Large intestine (tissue), 12 donors: ENCODE results near the gene WDR7. TPM values are rescaled to one million over a fixed set of nuclear protein-coding genes. Genes with fewer than 3 reads are reported as not detected.

Source experiments
- DNase-seq, 2 donors: peaks; one replicate each; pipeline versions ENCODE4 v3.0.0 to v3.0.0-alpha.2; 2013
- H3K27ac ChIP-seq: one replicate; pipeline ENCODE4 v1.5.1; 2013; ENCODE audit warnings: low read length
- H3K27me3 ChIP-seq: 2 replicates; pipeline ENCODE4 v1.6.1; 2013; ENCODE audit warnings: low read length; ENCODE audit not compliant: control insufficient read depth, insufficient read depth
- H3K36me3 ChIP-seq: 2 replicates; pipeline ENCODE4 v1.6.1; 2013; ENCODE audit warnings: low read length; ENCODE audit not compliant: control insufficient read depth, insufficient read depth
- H3K4me1 ChIP-seq: one replicate; pipeline ENCODE4 v1.6.1; 2013; ENCODE audit warnings: low read length; ENCODE audit not compliant: control insufficient read depth, insufficient read depth
- H3K4me3 ChIP-seq: one replicate; pipeline ENCODE4 v1.5.1; 2013; ENCODE audit warnings: low read length
- H3K9me3 ChIP-seq: one replicate; pipeline ENCODE4 v1.6.1; 2013; ENCODE audit warnings: mild to moderate bottlenecking, low read depth, low read length, moderate library complexity; ENCODE audit not compliant: control insufficient read depth
- WGBS: methylation state at CpG from one replicate; pipeline ENCODE4 v1.1.5; 2013; ENCODE audit warnings: low lambda C conversion rate; ENCODE audit not compliant: insufficient coverage; 5-methylcytosine and 5-hydroxymethylcytosine counted together
- long read RNA-seq, 11 donors: transcript quantifications; one replicate each; lab custom pipeline, GENCODE V29; 2026
- polyA plus RNA-seq: library from polyadenylated mRNA; unstranded; fragments of 120-200 nt; gene quantifications from one replicate; pipeline ENCODE4 v1.2.1, GENCODE V29; 2013

Gene WDR7
- polyA plus RNA-seq: 9.0 TPM
- long read RNA-seq, donor 1: 0 reads
- long read RNA-seq, donor 2: 0 reads
- long read RNA-seq, donor 3: 0 reads
- long read RNA-seq, donor 4: 0 reads
- long read RNA-seq, donor 5: 0 reads
- long read RNA-seq, donor 6: 0 reads
- long read RNA-seq, donor 7: 0 reads
- long read RNA-seq, donor 8: 0 reads
- long read RNA-seq, donor 9: 0 reads
- long read RNA-seq, donor 10, full-length matches to known transcripts: 2 of 2 reads
- long read RNA-seq, donor 10, partial matches to known transcripts: 0 of 2 reads
- long read RNA-seq, donor 10, other reads (novel, unspliced or antisense): 0 of 2 reads
- long read RNA-seq, donor 11: 0 reads

GRCh38 chr18:56650944-56651770, at the start of gene WDR7:
Gene WDR7 (plus strand): TSS chr18:56651359. CDS start chr18:56672516, 21,157 bp downstream.
- Histone ChIP-seq H3K27ac (peak within 1 kb of the TSS; percentile 71), H3K9me3 (no peaks in the 10 kb centered on the region), H3K4me1 (peaks cover 5% of the 10 kb centered on the region), H3K27me3 (no peaks in the 10 kb centered on the region), H3K36me3 (no peaks in the 10 kb centered on the region), H3K4me3 (peak within 1 kb of the TSS; percentile 72)
- 0% methylated on average over 4 of the region's 47 CpGs for WGBS
- DNase-seq: peak; percentile 98 to 99

- peak; percentile 9 to 50 for DNase-seq
- Histone ChIP-seq H3K4me3 (no peak overlapping the region), H3K4me1 (no peaks in the 10 kb centered on the region), H3K27me3 (no peaks in the 10 kb centered on the region), H3K27ac (no peak overlapping the region), H3K9me3 (no peaks in the 10 kb centered on the region), H3K36me3 (peaks cover 40% of the 10 kb centered on the region)
- WGBS: 40% methylated on average over 1 of the region's 2 CpGs
These were observed 44.5 kb upstream of the WDR7 start for GRCh38 chr18:56606618-56607017.

- WGBS: 19% methylated on average over 3 of the region's 7 CpGs
- no peak for DNase-seq
- H3K27me3 ChIP-seq: no peaks in the 10 kb centered on the region
- no peaks in the 10 kb centered on the region for H3K9me3 ChIP-seq
- H3K27ac ChIP-seq: no peak overlapping the region
- peaks cover 50% of the 10 kb centered on the region for H3K36me3 ChIP-seq
- no peaks in the 10 kb centered on the region for H3K4me1 ChIP-seq
- no peak overlapping the region for H3K4me3 ChIP-seq
These were observed 35.2 kb upstream of the WDR7 start for GRCh38 chr18:56615738-56616520.

GRCh38 chr18:56627991-56628390, 23.2 kb upstream of the WDR7 start:
- 100% methylated on average over 1 of the region's 2 CpGs for WGBS
- Histone ChIP-seq H3K4me3 (no peak overlapping the region), H3K9me3 (no peaks in the 10 kb centered on the region), H3K27me3 (no peaks in the 10 kb centered on the region), H3K27ac (no peak overlapping the region), H3K4me1 (peaks cover 3% of the 10 kb centered on the region), H3K36me3 (peaks cover 3% of the 10 kb centered on the region)
- DNase-seq: no peak

- no peak overlapping the region for H3K27ac ChIP-seq
- 81% methylated on average over 3 of the region's 7 CpGs for WGBS
- no peaks in the 10 kb centered on the region for H3K27me3 ChIP-seq
- no peak for DNase-seq
- peaks cover 3% of the 10 kb centered on the region for H3K4me1 ChIP-seq
- H3K36me3 ChIP-seq: peaks cover 4% of the 10 kb centered on the region
- H3K4me3 ChIP-seq: no peak overlapping the region
- H3K9me3 ChIP-seq: no peaks in the 10 kb centered on the region
These were observed 18.8 kb upstream of the WDR7 start for GRCh38 chr18:56632070-56633022.

- H3K36me3 ChIP-seq: peaks cover 4% of the 10 kb centered on the region
- no peak overlapping the region for H3K4me3 ChIP-seq
- DNase-seq: no peak
- no peak overlapping the region for H3K27ac ChIP-seq
- WGBS: 100% methylated on average over 1 of the region's 5 CpGs
- H3K27me3 ChIP-seq: no peaks in the 10 kb centered on the region
- no peaks in the 10 kb centered on the region for H3K9me3 ChIP-seq
- H3K4me1 ChIP-seq: peaks cover 3% of the 10 kb centered on the region
These were observed 16.2 kb upstream of the WDR7 start for GRCh38 chr18:56635007-56635406.

- Histone ChIP-seq H3K4me1 (peaks cover 3% of the 10 kb centered on the region), H3K36me3 (peaks cover 4% of the 10 kb centered on the region), H3K27ac (peak overlapping the region; percentile 92), H3K4me3 (peak overlapping the region; percentile 94), H3K9me3 (no peaks in the 10 kb centered on the region), H3K27me3 (no peaks in the 10 kb centered on the region)
- DNase-seq: peak in 1 of 2 donors; percentile 31
- WGBS: no CpG with 5 or more reads among the region's 8 CpGs
These were observed 14.0 kb upstream of the WDR7 start for GRCh38 chr18:56637176-56637575.

GRCh38 chr18:56637711-56638231, 13.4 kb upstream of the WDR7 start:
- H3K36me3 ChIP-seq: peaks cover 4% of the 10 kb centered on the region
- DNase-seq: peak in 1 of 2 donors; percentile 20
- 0% methylated on average over 1 of the region's 18 CpGs for WGBS

GRCh38 chr18:56638232-56639103, 12.7 kb upstream of the WDR7 start, which contains the start of gene TXNL1:
Gene TXNL1 (minus strand): TSS chr18:56638592. CDS start chr18:56638440, 152 bp downstream.
- Histone ChIP-seq H3K36me3 (peaks cover 4% of the 10 kb centered on the region), H3K27ac (peak within 1 kb of the TSS; percentile 92), H3K9me3 (no peaks in the 10 kb centered on the region), H3K4me1 (no peaks in the 10 kb centered on the region), H3K4me3 (peak within 1 kb of the TSS; percentile 94), H3K27me3 (no peaks in the 10 kb centered on the region)
- peak; percentile 99 for DNase-seq
- 0% methylated on average over 2 of the region's 64 CpGs for WGBS

More at GRCh38 chr18:56637711-56638231, 13.4 kb upstream of the WDR7 start:
- Histone ChIP-seq H3K9me3 (no peaks in the 10 kb centered on the region), H3K4me3 (peak overlapping the region; percentile 94), H3K27ac (peak overlapping the region; percentile 92), H3K27me3 (no peaks in the 10 kb centered on the region), H3K4me1 (no peaks in the 10 kb centered on the region)
